ENCODE results near the gene CCDC187. TPM values are rescaled to one million over a fixed set of nuclear protein-coding genes. Genes with fewer than 3 reads are reported as not detected.
A peak's percentile ranks its signal among the peaks of the same experiment; 100 is the strongest.

Gene CCDC187
- total and polyA plus RNA-seq, 2 of the 13 experiments (the other 11 are each of a cell fraction or from before 2014, with no cell fraction given), result 0.03 to 0.13 TPM

- TF ChIP-seq ZNF552 (CRISPR knock-in tag; IDR thresholded peaks at IDR 0.05; ENCODE audit: borderline replicate concordance), result no peak
- no peak for TF ChIP-seq TBX3 (IDR thresholded peaks at IDR 0.05; ENCODE audit: borderline replicate concordance)
- TF ChIP-seq ZFYVE20 (CRISPR knock-in tag; IDR thresholded peaks at IDR 0.05; ENCODE audit: borderline replicate concordance, low read depth), result peak; percentile 76; the same call in 1 of the 2 replicates
- no peak for TF ChIP-seq ONECUT2 (CRISPR knock-in tag; IDR thresholded peaks at IDR 0.05)
- TF ChIP-seq ZNF256 (CRISPR knock-in tag; conservative IDR thresholded peaks at IDR 0.05), result no peak
- TF ChIP-seq KLF12 (CRISPR knock-in tag; IDR thresholded peaks at IDR 0.05; ENCODE audit: borderline replicate concordance), result peak; percentile 69; the same call in 1 of the 2 replicates
- no peak for TF ChIP-seq ZNF512B (CRISPR knock-in tag; IDR thresholded peaks at IDR 0.05; ENCODE audit: borderline replicate concordance)
- TF ChIP-seq AFF4 (CRISPR knock-in tag; IDR thresholded peaks at IDR 0.05), result no peak
- no peak for TF ChIP-seq TRIM24 (CRISPR knock-in tag; IDR thresholded peaks at IDR 0.05)
- no peak for TF ChIP-seq NCOA5 (CRISPR knock-in tag; IDR thresholded peaks at IDR 0.05)
- no peak for TF ChIP-seq PHF21A (CRISPR knock-in tag; IDR thresholded peaks at IDR 0.05)
- no peak for TF ChIP-seq PTBP1 (IDR thresholded peaks at IDR 0.05; ENCODE audit: low read depth, low read length, poor library complexity, severe bottlenecking)
- no peak for TF ChIP-seq SOX13 (IDR thresholded peaks at IDR 0.05)
- TF ChIP-seq SOX13 (CRISPR knock-in tag; conservative IDR thresholded peaks at IDR 0.05 in 1 of 2, IDR thresholded peaks at IDR 0.05 in 1 of 2), result 0 out of 4 replicates have a peak, but pooled peaks of 1 of the 2 experiments have one; percentile 15
- TF ChIP-seq MZF1 (CRISPR knock-in tag; IDR thresholded peaks at IDR 0.05; ENCODE audit: borderline replicate concordance), result no peak
- TF ChIP-seq ZBTB37 (CRISPR knock-in tag; IDR thresholded peaks at IDR 0.05), result no peak
- TF ChIP-seq ZNF33B (CRISPR knock-in tag; IDR thresholded peaks at IDR 0.05), result no peak
- TF ChIP-seq YEATS4 (CRISPR knock-in tag; IDR thresholded peaks at IDR 0.05; ENCODE audit: borderline replicate concordance), result peak; percentile 70
- 0 out of 2 replicates have a peak, but pooled peaks have one; percentile 41 for TF ChIP-seq AHR (CRISPR knock-in tag; IDR thresholded peaks at IDR 0.05)
- no peak for TF ChIP-seq SP1 (IDR thresholded peaks at IDR 0.05)
- TF ChIP-seq SP1 (CRISPR knock-in tag; IDR thresholded peaks at IDR 0.05), result peak; percentile 55; the same call in 1 of the 2 replicates
- TF ChIP-seq SP4 (CRISPR knock-in tag; IDR thresholded peaks at IDR 0.05), result peak; percentile 49; the same call in 1 of the 2 replicates
Observed at GRCh38 chr9:136245219-136246150, 58.4 kb downstream of the CCDC187 start, which contains the start of gene QSOX2 (continued).
